Lower lobe of right lung (tissue), 2 donors: ENCODE measurements around the gene PTPN11. TPM values are rescaled to one million over a fixed set of nuclear protein-coding genes. Genes with fewer than 3 reads are reported as not detected.

Source experiments
- ATAC-seq, 2 donors: fragments of 200-7000 bp; cut with Tn5 transposase; one replicate each; pipeline ENCODE4 v1.9.1; 2020 to 2022; ENCODE audit warnings: mild to moderate bottlenecking in 2 of 2, moderate library complexity in 2 of 2
- DNase-seq: peaks from one replicate; pipeline ENCODE4 v3.0.0-alpha.2; 2020
- H3K27ac ChIP-seq: fragments of 200-600 bp; one replicate; pipeline ENCODE4 v1.8.0; 2022
- H3K27me3 ChIP-seq: fragments of 200-600 bp; one replicate; pipeline ENCODE4 v1.8.0; 2022; ENCODE audit warnings: low read depth
- H3K36me3 ChIP-seq: fragments of 200-600 bp; one replicate; pipeline ENCODE4 v1.8.0; 2022; ENCODE audit warnings: mild to moderate bottlenecking
- H3K4me1 ChIP-seq: fragments of 200-600 bp; one replicate; pipeline ENCODE4 v1.8.0; 2022
- H3K4me3 ChIP-seq: fragments of 200-600 bp; one replicate; pipeline ENCODE4 v1.8.0; 2022; ENCODE audit warnings: mild to moderate bottlenecking
- H3K9me3 ChIP-seq: fragments of 200-600 bp; one replicate; pipeline ENCODE4 v1.8.0; 2022
- CTCF ChIP-seq: fragments of 200-600 bp; IDR thresholded peaks from one replicate; pipeline ENCODE4 v1.8.0; 2022; ENCODE audit warnings: antibody characterized with exemption, mild to moderate bottlenecking
- intact Hi-C: fragments of 100-400 bp; cut with DNase I; formaldehyde crosslinking; loops from one replicate; pipeline ENCODE4 v1.11.0; 2022
- total RNA-seq: library from RNA; stranded (reverse); fragmentation: NEBNext Ultra II Directional; extraction: Animal tissue kit (Norgen Biotek cat#: 25700); gene quantifications from one replicate; pipeline ENCODE4 v1.2.1, GENCODE V29; 2021
- donor health status: DM: no; HTN: yes; CAD: no; lungs with severe emphysema.

PTPN11 gene
- total RNA-seq, 1 donor from 2014 or later, result 87.5 TPM

- no peaks in the 10 kb centered on the region for H3K27me3 ChIP-seq
- no peak for ATAC-seq
Measured at GRCh38 chr12:112488257-112488876, 69.6 kb downstream of the PTPN11 start.

GRCh38 chr12:112489456-112489855, 70.7 kb downstream of the PTPN11 start:
- intact Hi-C loops, result no loop called here
- no peak for TF ChIP-seq CTCF
- Histone ChIP-seq H3K4me1 (no peaks in the 10 kb centered on the region), H3K27ac (no peak overlapping the region), H3K36me3 (peaks cover 97% of the 10 kb centered on the region), H3K27me3 (no peaks in the 10 kb centered on the region), H3K9me3 (no peaks in the 10 kb centered on the region), H3K4me3 (no peak overlapping the region)
- DNase-seq, result no peak
- no peak for ATAC-seq

More at GRCh38 chr12:112488257-112488876, 69.6 kb downstream of the PTPN11 start:
- no peaks in the 10 kb centered on the region for H3K4me1 ChIP-seq
- intact Hi-C loops, result no loop called here
- DNase-seq, result no peak
- no peak overlapping the region for H3K27ac ChIP-seq
- no peak overlapping the region for H3K4me3 ChIP-seq
- no peak for TF ChIP-seq CTCF
- no peaks in the 10 kb centered on the region for H3K9me3 ChIP-seq
- peaks cover 96% of the 10 kb centered on the region for H3K36me3 ChIP-seq

- no peak for ATAC-seq
- Histone ChIP-seq H3K27ac (no peak overlapping the region), H3K9me3 (no peaks in the 10 kb centered on the region), H3K4me1 (no peaks in the 10 kb centered on the region), H3K27me3 (no peaks in the 10 kb centered on the region), H3K36me3 (peaks cover 70% of the 10 kb centered on the region), H3K4me3 (no peak overlapping the region)
- no peak for DNase-seq
- intact Hi-C loops, result no loop called here
- TF ChIP-seq CTCF, result no peak
Measured at GRCh38 chr12:112496496-112496895, 77.7 kb downstream of the PTPN11 start.

- H3K4me1 ChIP-seq, result no peaks in the 10 kb centered on the region
- intact Hi-C loops, result no loop called here
- no peaks in the 10 kb centered on the region for H3K27me3 ChIP-seq
- TF ChIP-seq CTCF, result no peak
- H3K27ac ChIP-seq, result no peak overlapping the region
- no peaks in the 10 kb centered on the region for H3K9me3 ChIP-seq
- ATAC-seq, result no peak
- no peak overlapping the region for H3K4me3 ChIP-seq
- DNase-seq, result no peak
- H3K36me3 ChIP-seq, result peaks cover 72% of the 10 kb centered on the region
Measured at GRCh38 chr12:112498580-112498979, 79.8 kb downstream of the PTPN11 start.

- H3K36me3 ChIP-seq, result peaks cover 80% of the 10 kb centered on the region
- ATAC-seq (no peak), DNase-seq (no peak)
- H3K4me1 ChIP-seq, result no peaks in the 10 kb centered on the region
- TF ChIP-seq CTCF, result no peak
- intact Hi-C loops, result no loop called here
- H3K27me3 ChIP-seq, result no peaks in the 10 kb centered on the region
- no peaks in the 10 kb centered on the region for H3K9me3 ChIP-seq
- H3K4me3 ChIP-seq, result no peak overlapping the region
- no peak overlapping the region for H3K27ac ChIP-seq
Measured at GRCh38 chr12:112503512-112503911, 84.8 kb downstream of the PTPN11 start.
